ENCODE measurements around the gene KRT77.

Gene KRT77

GRCh38 chr12:52741375-52742195, 38.3 kb upstream of the KRT77 start:
- ATAC-seq (ENCODE audit: low read depth) (peak; percentile 45; the same call in 1 of the 3 replicates), DNase-seq (ENCODE audit: low spot score) (no peak)
- H3K27ac ChIP-seq (ENCODE audit: poor library complexity, severe bottlenecking), result no peak overlapping the region
- no peaks in the 10 kb centered on the region for H3K27me3 ChIP-seq (ENCODE audit: insufficient read depth, poor library complexity, severe bottlenecking)
- no peak overlapping the region for H3K4me3 ChIP-seq (ENCODE audit: severe bottlenecking)
- H3K36me3 ChIP-seq (ENCODE audit: low read depth), result no peaks in the 10 kb centered on the region
- no peaks in the 10 kb centered on the region for H3K4me1 ChIP-seq (ENCODE audit: insufficient read depth, poor library complexity, severe bottlenecking)
- H3K9me3 ChIP-seq (ENCODE audit: severe bottlenecking), result no peaks in the 10 kb centered on the region
- TF ChIP-seq, protein P1, sequence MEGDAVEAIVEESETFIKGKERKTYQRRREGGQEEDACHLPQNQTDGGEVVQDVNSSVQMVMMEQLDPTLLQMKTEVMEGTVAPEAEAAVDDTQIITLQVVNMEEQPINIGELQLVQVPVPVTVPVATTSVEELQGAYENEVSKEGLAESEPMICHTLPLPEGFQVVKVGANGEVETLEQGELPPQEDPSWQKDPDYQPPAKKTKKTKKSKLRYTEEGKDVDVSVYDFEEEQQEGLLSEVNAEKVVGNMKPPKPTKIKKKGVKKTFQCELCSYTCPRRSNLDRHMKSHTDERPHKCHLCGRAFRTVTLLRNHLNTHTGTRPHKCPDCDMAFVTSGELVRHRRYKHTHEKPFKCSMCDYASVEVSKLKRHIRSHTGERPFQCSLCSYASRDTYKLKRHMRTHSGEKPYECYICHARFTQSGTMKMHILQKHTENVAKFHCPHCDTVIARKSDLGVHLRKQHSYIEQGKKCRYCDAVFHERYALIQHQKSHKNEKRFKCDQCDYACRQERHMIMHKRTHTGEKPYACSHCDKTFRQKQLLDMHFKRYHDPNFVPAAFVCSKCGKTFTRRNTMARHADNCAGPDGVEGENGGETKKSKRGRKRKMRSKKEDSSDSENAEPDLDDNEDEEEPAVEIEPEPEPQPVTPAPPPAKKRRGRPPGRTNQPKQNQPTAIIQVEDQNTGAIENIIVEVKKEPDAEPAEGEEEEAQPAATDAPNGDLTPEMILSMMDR (IDR thresholded peaks at IDR 0.05; ENCODE audit: poor library complexity, severe bottlenecking), result no peak

DNA sequence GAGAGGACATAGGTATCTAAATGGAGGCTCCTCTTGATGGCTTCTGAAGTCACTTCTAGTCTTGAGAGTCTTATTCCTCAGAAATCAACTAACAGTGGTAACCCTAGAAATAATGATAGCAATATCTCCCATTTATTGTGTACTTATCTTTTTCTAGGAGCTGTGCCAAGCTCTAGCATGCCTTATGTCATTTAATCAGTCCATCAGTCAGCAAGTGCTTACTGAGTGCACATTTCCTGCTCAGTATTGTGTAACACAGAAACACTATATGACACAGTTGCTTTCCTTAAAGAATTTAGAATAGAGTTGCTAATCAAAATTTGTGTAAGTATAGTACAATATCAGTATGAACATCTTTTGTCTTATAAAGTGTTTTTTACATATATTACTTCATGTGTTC, 37.3 kb upstream of the KRT77 start:
- ATAC-seq (ENCODE audit: low read depth) (no peak), DNase-seq (ENCODE audit: low spot score) (no peak)
- Histone ChIP-seq H3K36me3 (ENCODE audit: low read depth) (no peaks in the 10 kb centered on the region), H3K9me3 (ENCODE audit: severe bottlenecking) (no peaks in the 10 kb centered on the region), H3K27ac (ENCODE audit: poor library complexity, severe bottlenecking) (no peak overlapping the region), H3K27me3 (ENCODE audit: insufficient read depth, poor library complexity, severe bottlenecking) (peaks cover 5% of the 10 kb centered on the region), H3K4me3 (ENCODE audit: severe bottlenecking) (no peak overlapping the region), H3K4me1 (ENCODE audit: insufficient read depth, poor library complexity, severe bottlenecking) (no peaks in the 10 kb centered on the region)
- TF ChIP-seq, protein P1 (IDR thresholded peaks at IDR 0.05; ENCODE audit: poor library complexity, severe bottlenecking), result no peak

DNA sequence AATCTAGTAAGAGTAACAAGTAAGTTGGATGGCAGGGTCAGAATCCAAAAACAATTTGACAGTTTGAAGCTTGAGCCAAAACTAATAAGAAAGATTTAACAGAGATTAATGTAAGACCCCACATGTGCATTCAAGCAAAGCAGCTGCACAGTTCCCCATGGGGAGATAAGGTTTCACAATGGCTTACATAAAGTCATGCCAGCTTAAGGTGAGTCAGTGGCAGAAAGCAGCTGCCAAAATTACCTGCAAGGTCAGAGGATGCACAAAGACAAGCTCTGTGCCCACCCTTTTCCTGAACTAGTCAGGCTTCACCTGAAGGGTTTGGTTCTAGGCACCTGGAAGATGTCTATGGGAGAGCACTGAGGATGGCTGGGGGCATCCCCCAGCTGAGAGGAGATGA, 36.6 kb upstream of the KRT77 start:
- ATAC-seq (ENCODE audit: low read depth) (peak; percentile 56; the same call in 1 of the 3 replicates), DNase-seq (ENCODE audit: low spot score) (no peak)
- Histone ChIP-seq H3K27me3 (ENCODE audit: insufficient read depth, poor library complexity, severe bottlenecking) (peaks cover 5% of the 10 kb centered on the region), H3K9me3 (ENCODE audit: severe bottlenecking) (no peaks in the 10 kb centered on the region), H3K4me1 (ENCODE audit: insufficient read depth, poor library complexity, severe bottlenecking) (no peaks in the 10 kb centered on the region), H3K27ac (ENCODE audit: poor library complexity, severe bottlenecking) (no peak overlapping the region), H3K4me3 (ENCODE audit: severe bottlenecking) (no peak overlapping the region), H3K36me3 (ENCODE audit: low read depth) (no peaks in the 10 kb centered on the region)
- TF ChIP-seq, protein P1 (IDR thresholded peaks at IDR 0.05; ENCODE audit: poor library complexity, severe bottlenecking), result no peak

GRCh38 chr12:52735816-52736632, 32.7 kb upstream of the KRT77 start:
- Histone ChIP-seq H3K27me3 (ENCODE audit: insufficient read depth, poor library complexity, severe bottlenecking) (peaks cover 5% of the 10 kb centered on the region), H3K36me3 (ENCODE audit: low read depth) (no peaks in the 10 kb centered on the region), H3K9me3 (ENCODE audit: severe bottlenecking) (no peaks in the 10 kb centered on the region), H3K4me3 (ENCODE audit: severe bottlenecking) (no peak overlapping the region), H3K27ac (ENCODE audit: poor library complexity, severe bottlenecking) (no peak overlapping the region), H3K4me1 (ENCODE audit: insufficient read depth, poor library complexity, severe bottlenecking) (no peaks in the 10 kb centered on the region)
- TF ChIP-seq, protein P1 (IDR thresholded peaks at IDR 0.05; ENCODE audit: poor library complexity, severe bottlenecking), result no peak
- ATAC-seq (ENCODE audit: low read depth) (no peak), DNase-seq (ENCODE audit: low spot score) (no peak)
